Astrocyte (in vitro differentiated cells and primary cell): ENCODE measurements around the gene ASB2. TPM values are rescaled to one million over a fixed set of nuclear protein-coding genes. Genes with fewer than 3 reads are reported as not detected.

Source experiments
- DNase-seq: peaks from one replicate; pipeline ENCODE4 v3.0.0-alpha.2; 2010; ENCODE audit warnings: low read depth
- FAIRE-seq: peaks from 2 replicates; lab custom pipeline; 2011; peaks lifted over from hg19 to GRCh38; lab: Jason Lieb, UNC
- H2AFZ ChIP-seq: 2 replicates; pipeline ENCODE4 v1.6.0; 2012; ENCODE audit warnings: low read depth, low read length, inconsistent platforms
- H3K27ac ChIP-seq: 2 replicates; pipeline ENCODE4 v1.5.1; 2011; ENCODE audit warnings: low read depth, low read length, inconsistent platforms
- H3K27me3 ChIP-seq: 2 replicates; pipeline ENCODE4 v1.6.0; 2011; ENCODE audit warnings: low read length, inconsistent platforms; ENCODE audit not compliant: insufficient read depth
- H3K36me3 ChIP-seq: 2 replicates; pipeline ENCODE4 v1.5.1; 2011; ENCODE audit warnings: low read length, inconsistent platforms; ENCODE audit not compliant: insufficient read depth
- H3K4me1 ChIP-seq: 2 replicates; pipeline ENCODE4 v1.5.1; 2011; ENCODE audit warnings: low read length, inconsistent platforms; ENCODE audit not compliant: insufficient read depth
- H3K4me2 ChIP-seq: 2 replicates; pipeline ENCODE4 v1.6.0; 2012; ENCODE audit warnings: low read length, inconsistent platforms
- H3K4me3 ChIP-seq: 2 replicates; pipeline ENCODE4 v1.5.1; 2011; ENCODE audit warnings: low read depth, mild to moderate bottlenecking, low read length, inconsistent platforms; ENCODE audit not compliant: insufficient read depth
- H3K79me2 ChIP-seq: 2 replicates; pipeline ENCODE4 v1.6.0; 2012; ENCODE audit warnings: mild to moderate bottlenecking, low read length, inconsistent platforms; ENCODE audit not compliant: insufficient read depth
- H3K9ac ChIP-seq: 2 replicates; pipeline ENCODE4 v1.6.0; 2012; ENCODE audit warnings: mild to moderate bottlenecking, low read length, inconsistent platforms
- H3K9me3 ChIP-seq: 2 replicates; pipeline ENCODE4 v1.5.1; 2012; ENCODE audit warnings: low read depth, mild to moderate bottlenecking, low read length, inconsistent platforms; ENCODE audit not compliant: insufficient read depth
- H4K20me1 ChIP-seq: 2 replicates; pipeline ENCODE4 v1.6.0; 2012; ENCODE audit warnings: low read length, inconsistent platforms; ENCODE audit not compliant: insufficient read depth
- H3K27ac Mint-ChIP-seq: one replicate; pipeline ENCODE4 v1.8.0; 2021; ENCODE audit warnings: mild to moderate bottlenecking, mixed read lengths; ENCODE audit not compliant: unreplicated experiment
- H3K27me3 Mint-ChIP-seq: one replicate; pipeline ENCODE4 v1.8.0; 2021; ENCODE audit warnings: low read depth, mixed read lengths; ENCODE audit not compliant: unreplicated experiment
- H3K36me3 Mint-ChIP-seq: one replicate; pipeline ENCODE4 v1.8.0; 2021; ENCODE audit warnings: low read depth, mixed read lengths; ENCODE audit not compliant: unreplicated experiment
- H3K4me1 Mint-ChIP-seq: one replicate; pipeline ENCODE4 v1.8.0; 2021; ENCODE audit warnings: low read depth, mixed read lengths; ENCODE audit not compliant: unreplicated experiment
- H3K4me3 Mint-ChIP-seq: one replicate; pipeline ENCODE4 v1.8.0; 2021; ENCODE audit warnings: mild to moderate bottlenecking, moderate library complexity, mixed read lengths; ENCODE audit not compliant: unreplicated experiment
- H3K9me3 Mint-ChIP-seq: one replicate; pipeline ENCODE4 v1.8.0; 2021; ENCODE audit warnings: mild to moderate bottlenecking, mixed read lengths; ENCODE audit not compliant: unreplicated experiment
- CTCF ChIP-seq: IDR thresholded peaks from 2 replicates; pipeline ENCODE4 v1.5.1; 2011; ENCODE audit warnings: low read depth, mild to moderate bottlenecking, inconsistent platforms, low read length, moderate library complexity; ENCODE audit not compliant: insufficient read depth
- EZH2 ChIP-seq: IDR thresholded peaks from 2 replicates; pipeline ENCODE4 v1.6.1; 2012; ENCODE audit warnings: mild to moderate bottlenecking, low read length, inconsistent platforms; ENCODE audit not compliant: insufficient read depth
- total RNA-seq: library from RNA; stranded (reverse); gene quantifications from 2 replicates; pipeline ENCODE4 v1.2.1, GENCODE V29; 2021

The ASB2 gene
- total RNA-seq, 1 donor from 2014 or later: 0.25 TPM

- no peak overlapping the region for H3K27ac ChIP-seq
- H3K79me2 ChIP-seq: no peaks in the 10 kb centered on the region
- H3K4me1 Mint-ChIP-seq: no peaks in the 10 kb centered on the region
- no peak overlapping the region for H2AFZ ChIP-seq
- no peaks in the 10 kb centered on the region for H3K4me1 ChIP-seq
- peaks cover 31% of the 10 kb centered on the region for H3K27me3 Mint-ChIP-seq
- no peaks in the 10 kb centered on the region for H3K36me3 Mint-ChIP-seq
- DNase-seq: no peak
- no peak overlapping the region for H3K9ac ChIP-seq
- H3K9me3 Mint-ChIP-seq: peaks cover 13% of the 10 kb centered on the region
- no peak for FAIRE-seq
- no peaks in the 10 kb centered on the region for H4K20me1 ChIP-seq
- no peak overlapping the region for H3K4me3 ChIP-seq
- peaks cover 12% of the 10 kb centered on the region for H3K9me3 ChIP-seq
- TF ChIP-seq EZH2 (no peak), CTCF (no peak)
- no peaks in the 10 kb centered on the region for H3K27me3 ChIP-seq
- H3K4me3 Mint-ChIP-seq: no peak overlapping the region
- no peak overlapping the region for H3K4me2 ChIP-seq
- no peak overlapping the region for H3K27ac Mint-ChIP-seq
- no peaks in the 10 kb centered on the region for H3K36me3 ChIP-seq
These were observed 63.6 kb downstream of the ASB2 start for GRCh38 chr14:93912782-93913181.

- H3K27me3 ChIP-seq: no peaks in the 10 kb centered on the region
- peaks cover 29% of the 10 kb centered on the region for H3K27me3 Mint-ChIP-seq
- H3K4me2 ChIP-seq: no peak overlapping the region
- no peaks in the 10 kb centered on the region for H3K4me1 Mint-ChIP-seq
- no peak for DNase-seq
- H3K36me3 Mint-ChIP-seq: no peaks in the 10 kb centered on the region
- peaks cover 12% of the 10 kb centered on the region for H3K9me3 ChIP-seq
- no peaks in the 10 kb centered on the region for H3K36me3 ChIP-seq
- no peak overlapping the region for H3K4me3 ChIP-seq
- H3K9ac ChIP-seq: no peak overlapping the region
- peaks cover 12% of the 10 kb centered on the region for H3K9me3 Mint-ChIP-seq
- no peaks in the 10 kb centered on the region for H3K4me1 ChIP-seq
- H3K4me3 Mint-ChIP-seq: no peak overlapping the region
- no peak for FAIRE-seq
- TF ChIP-seq EZH2 (no peak), CTCF (no peak)
- no peak overlapping the region for H2AFZ ChIP-seq
- H3K27ac Mint-ChIP-seq: no peak overlapping the region
- H3K27ac ChIP-seq: no peak overlapping the region
- H4K20me1 ChIP-seq: no peaks in the 10 kb centered on the region
- H3K79me2 ChIP-seq: no peaks in the 10 kb centered on the region
These were observed 64.3 kb downstream of the ASB2 start for GRCh38 chr14:93911975-93912615.

- DNase-seq: peak; percentile 8
- FAIRE-seq: no peak
- Histone ChIP-seq H2AFZ (no peak overlapping the region), H3K9me3 (peaks cover 9% of the 10 kb centered on the region), H3K4me1 (no peaks in the 10 kb centered on the region), H3K9ac (no peak overlapping the region), H3K4me3 (no peak overlapping the region), H4K20me1 (no peaks in the 10 kb centered on the region), H3K79me2 (no peaks in the 10 kb centered on the region), H3K36me3 (no peaks in the 10 kb centered on the region), H3K27ac (no peak overlapping the region), H3K27me3 (no peaks in the 10 kb centered on the region), H3K4me2 (no peak overlapping the region)
- H3K36me3 Mint-ChIP-seq: no peaks in the 10 kb centered on the region
- TF ChIP-seq EZH2 (no peak), CTCF (no peak)
- H3K4me1 Mint-ChIP-seq: peaks cover 8% of the 10 kb centered on the region
- H3K27me3 Mint-ChIP-seq: peaks cover 20% of the 10 kb centered on the region
- no peak overlapping the region for H3K4me3 Mint-ChIP-seq
- no peak overlapping the region for H3K27ac Mint-ChIP-seq
- peaks cover 12% of the 10 kb centered on the region for H3K9me3 Mint-ChIP-seq
These were observed 66.8 kb downstream of the ASB2 start for GRCh38 chr14:93909429-93910128.
